Measurements from ENCODE around the gene NID1. TPM values are rescaled to one million over a fixed set of nuclear protein-coding genes. Genes with fewer than 3 reads are reported as not detected.

NID1 gene
- total and polyA plus RNA-seq, 4 donors = 21.2 to 90.1 (median 55.2) TPM

- Histone ChIP-seq H3K4me3 (ENCODE audit: low read depth in 1 of 3, low read length in 3 of 3) (no peak overlapping the region), H3K4me1 (ENCODE audit: control insufficient read depth in 4 of 4, insufficient read depth in 4 of 4, low read length in 3 of 4) (peaks cover 6 to 29% (median 18%) of the 10 kb centered on the region in 4 donors), H3K9ac (ENCODE audit: low read depth in 1 of 2, low read length in 2 of 2) (no peak overlapping the region), H3K9me3 (ENCODE audit: control insufficient read depth in 4 of 4, low read length in 3 of 4) (no peaks in the 10 kb centered on the region), H3K36me3 (ENCODE audit: control insufficient read depth in 4 of 4, insufficient read depth in 3 of 4, low read depth in 1 of 4, low read length in 3 of 4) (peaks cover 0 to 3% (median 0%) of the 10 kb centered on the region in 4 donors), H3K27ac (ENCODE audit: low read depth in 1 of 2, low read length in 2 of 2) (no peak overlapping the region), H3K27me3 (ENCODE audit: control insufficient read depth in 4 of 4, insufficient read depth in 4 of 4, low read length in 3 of 4) (no peaks in the 10 kb centered on the region)
- DNase-seq (ENCODE audit: low spot score) = no peak
- WGBS = 99% methylated on average over 10 of the region's 10 CpGs
- TF ChIP-seq, protein P1, sequence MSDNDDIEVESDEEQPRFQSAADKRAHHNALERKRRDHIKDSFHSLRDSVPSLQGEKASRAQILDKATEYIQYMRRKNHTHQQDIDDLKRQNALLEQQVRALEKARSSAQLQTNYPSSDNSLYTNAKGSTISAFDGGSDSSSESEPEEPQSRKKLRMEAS (IDR thresholded peaks at IDR 0.05) = no peak
- TF ChIP-seq TAF1 (conservative IDR thresholded peaks at IDR 0.05) = no peak
- TF ChIP-seq, protein P2, sequence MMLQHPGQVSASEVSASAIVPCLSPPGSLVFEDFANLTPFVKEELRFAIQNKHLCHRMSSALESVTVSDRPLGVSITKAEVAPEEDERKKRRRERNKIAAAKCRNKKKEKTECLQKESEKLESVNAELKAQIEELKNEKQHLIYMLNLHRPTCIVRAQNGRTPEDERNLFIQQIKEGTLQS (IDR thresholded peaks at IDR 0.05) = no peak
- TF ChIP-seq FOXA2 (IDR thresholded peaks at IDR 0.05) = no peak
- no peak for TF ChIP-seq JUND (IDR thresholded peaks at IDR 0.05)
- no peak for TF ChIP-seq RAD21 (IDR thresholded peaks at IDR 0.05)
- TF ChIP-seq YY1 (IDR thresholded peaks at IDR 0.05) = no peak
- no peak for TF ChIP-seq EGR1 (IDR thresholded peaks at IDR 0.05; ENCODE audit: low read depth in 2 of 2)
- TF ChIP-seq NR2F2 (IDR thresholded peaks at IDR 0.05) = no peak
- no peak for TF ChIP-seq CTCF (IDR thresholded peaks at IDR 0.05; ENCODE audit: low read depth, low read length, missing input control)
- no peak for TF ChIP-seq SP1 (IDR thresholded peaks at IDR 0.05)
- TF ChIP-seq ZBTB33 (IDR thresholded peaks at IDR 0.05) = no peak
- no peak for TF ChIP-seq HNF4A (conservative IDR thresholded peaks at IDR 0.05)
- TF ChIP-seq GABPA (IDR thresholded peaks at IDR 0.05 in 1 of 2, conservative IDR thresholded peaks at IDR 0.05 in 1 of 2) = no peak
- TF ChIP-seq RXRA (IDR thresholded peaks at IDR 0.05) = no peak
Observed at GRCh38 chr1:235950318-235950717, 114.6 kb downstream of the NID1 start.

DNA sequence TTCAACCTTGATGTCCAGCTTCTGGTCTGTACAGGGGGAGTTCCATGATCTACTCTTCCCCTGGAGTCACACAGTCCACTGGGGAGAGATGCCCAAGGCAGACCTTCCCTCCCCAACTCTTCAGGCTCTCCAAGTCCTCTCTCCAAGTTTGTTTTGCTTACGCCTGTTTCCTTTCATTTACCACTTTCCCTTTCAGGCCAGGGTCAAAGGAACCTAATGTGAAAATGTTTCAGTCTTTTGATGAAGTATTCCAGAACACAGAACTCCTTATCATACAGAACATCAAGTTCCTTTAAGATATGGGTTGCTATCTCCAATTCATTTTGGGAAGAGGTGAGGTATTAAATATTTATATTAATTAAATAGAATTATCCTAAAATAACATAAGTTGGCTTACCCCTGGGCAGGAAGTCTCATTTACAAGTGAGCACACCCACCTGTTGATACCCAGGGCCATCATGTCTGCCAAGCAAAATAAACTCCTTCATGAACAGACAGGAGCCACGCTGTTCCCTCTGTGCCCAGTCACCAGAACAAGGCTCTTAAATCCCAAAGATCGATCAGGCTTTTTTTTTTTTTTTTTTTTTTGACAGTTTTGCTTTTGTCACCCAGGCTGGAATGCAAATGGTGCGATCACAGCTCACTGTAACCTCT is 116.0 kb downstream of the NID1 start:
- H3K4me1 ChIP-seq (ENCODE audit: control insufficient read depth in 4 of 4, insufficient read depth in 4 of 4, low read length in 3 of 4) = peaks cover 10 to 38% (median 21%) of the 10 kb centered on the region in 4 donors
- no peaks in the 10 kb centered on the region for H3K36me3 ChIP-seq (ENCODE audit: control insufficient read depth in 4 of 4, insufficient read depth in 3 of 4, low read depth in 1 of 4, low read length in 3 of 4)
- no peak for DNase-seq (ENCODE audit: low spot score)
- no peak overlapping the region for H3K27ac ChIP-seq (ENCODE audit: low read depth in 1 of 2, low read length in 2 of 2)
- H3K4me3 ChIP-seq (ENCODE audit: low read depth in 1 of 3, low read length in 3 of 3) = no peak overlapping the region
- H3K9me3 ChIP-seq (ENCODE audit: control insufficient read depth in 4 of 4, low read length in 3 of 4) = no peaks in the 10 kb centered on the region
- H3K27me3 ChIP-seq (ENCODE audit: control insufficient read depth in 4 of 4, insufficient read depth in 4 of 4, low read length in 3 of 4) = no peaks in the 10 kb centered on the region
- no peak overlapping the region for H3K9ac ChIP-seq (ENCODE audit: low read depth in 1 of 2, low read length in 2 of 2)
- 91% methylated on average over 4 of the region's 4 CpGs for WGBS
- TF ChIP-seq HNF4G (IDR thresholded peaks at IDR 0.05) = no peak
- no peak for TF ChIP-seq RAD21 (IDR thresholded peaks at IDR 0.05)
- TF ChIP-seq JUND (IDR thresholded peaks at IDR 0.05) = no peak
- no peak for TF ChIP-seq EGR1 (IDR thresholded peaks at IDR 0.05; ENCODE audit: low read depth in 2 of 2)
- TF ChIP-seq YY1 (IDR thresholded peaks at IDR 0.05) = no peak
- TF ChIP-seq TAF1 (conservative IDR thresholded peaks at IDR 0.05) = no peak
- TF ChIP-seq, protein P1 (IDR thresholded peaks at IDR 0.05) = no peak
- TF ChIP-seq, protein P3, sequence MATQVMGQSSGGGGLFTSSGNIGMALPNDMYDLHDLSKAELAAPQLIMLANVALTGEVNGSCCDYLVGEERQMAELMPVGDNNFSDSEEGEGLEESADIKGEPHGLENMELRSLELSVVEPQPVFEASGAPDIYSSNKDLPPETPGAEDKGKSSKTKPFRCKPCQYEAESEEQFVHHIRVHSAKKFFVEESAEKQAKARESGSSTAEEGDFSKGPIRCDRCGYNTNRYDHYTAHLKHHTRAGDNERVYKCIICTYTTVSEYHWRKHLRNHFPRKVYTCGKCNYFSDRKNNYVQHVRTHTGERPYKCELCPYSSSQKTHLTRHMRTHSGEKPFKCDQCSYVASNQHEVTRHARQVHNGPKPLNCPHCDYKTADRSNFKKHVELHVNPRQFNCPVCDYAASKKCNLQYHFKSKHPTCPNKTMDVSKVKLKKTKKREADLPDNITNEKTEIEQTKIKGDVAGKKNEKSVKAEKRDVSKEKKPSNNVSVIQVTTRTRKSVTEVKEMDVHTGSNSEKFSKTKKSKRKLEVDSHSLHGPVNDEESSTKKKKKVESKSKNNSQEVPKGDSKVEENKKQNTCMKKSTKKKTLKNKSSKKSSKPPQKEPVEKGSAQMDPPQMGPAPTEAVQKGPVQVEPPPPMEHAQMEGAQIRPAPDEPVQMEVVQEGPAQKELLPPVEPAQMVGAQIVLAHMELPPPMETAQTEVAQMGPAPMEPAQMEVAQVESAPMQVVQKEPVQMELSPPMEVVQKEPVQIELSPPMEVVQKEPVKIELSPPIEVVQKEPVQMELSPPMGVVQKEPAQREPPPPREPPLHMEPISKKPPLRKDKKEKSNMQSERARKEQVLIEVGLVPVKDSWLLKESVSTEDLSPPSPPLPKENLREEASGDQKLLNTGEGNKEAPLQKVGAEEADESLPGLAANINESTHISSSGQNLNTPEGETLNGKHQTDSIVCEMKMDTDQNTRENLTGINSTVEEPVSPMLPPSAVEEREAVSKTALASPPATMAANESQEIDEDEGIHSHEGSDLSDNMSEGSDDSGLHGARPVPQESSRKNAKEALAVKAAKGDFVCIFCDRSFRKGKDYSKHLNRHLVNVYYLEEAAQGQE (IDR thresholded peaks at IDR 0.05) = no peak
- TF ChIP-seq SP1 (IDR thresholded peaks at IDR 0.05) = no peak
- TF ChIP-seq FOXA2 (IDR thresholded peaks at IDR 0.05) = no peak
- TF ChIP-seq HNF4A (conservative IDR thresholded peaks at IDR 0.05) = no peak
- no peak for TF ChIP-seq CTCF (IDR thresholded peaks at IDR 0.05; ENCODE audit: low read depth, low read length, missing input control)
- no peak for TF ChIP-seq NR2F2 (IDR thresholded peaks at IDR 0.05)
- no peak for TF ChIP-seq GABPA (IDR thresholded peaks at IDR 0.05 in 1 of 2, conservative IDR thresholded peaks at IDR 0.05 in 1 of 2)
- TF ChIP-seq, protein P2 (IDR thresholded peaks at IDR 0.05) = no peak
- TF ChIP-seq RXRA (IDR thresholded peaks at IDR 0.05) = no peak
